CD4-positive, alpha-beta T cell (primary cell): ENCODE results near the gene SOWAHA. TPM values are rescaled to one million over a fixed set of nuclear protein-coding genes. Genes with fewer than 3 reads are reported as not detected.

Experiments used
- ATAC-seq: fragments of 200-7000 bp; cut with Tn5 transposase; one replicate; pipeline ENCODE4 v1.10.0; 2022; ENCODE audit warnings: mild to moderate bottlenecking; ENCODE audit not compliant: poor library complexity
- CTCF ChIA-PET: fragments of 350-600 bp; sonication (Branson Sonifier 250); formaldehyde crosslinking; loops from one replicate; lab custom pipeline; 2021; ENCODE audit warnings: antibody characterized with exemption, inconsistent platforms; lab: Charles Lee
- POLR2A ChIA-PET: fragments of 350-600 bp; sonication (Branson Sonifier 250); formaldehyde crosslinking; loops from one replicate; lab custom pipeline; 2021; ENCODE audit warnings: antibody characterized with exemption, inconsistent platforms; lab: Charles Lee
- DNase-seq, 14 experiments: peaks; one replicate each; pipeline ENCODE4 v3.0.0-alpha.2; 2013 to 2020; ENCODE audit warnings: mixed read lengths in 2 of 14
- H3K27ac ChIP-seq, 2 donors: one replicate each; pipeline versions ENCODE4 v1.5.1 to v1.7.0; 2013; ENCODE audit warnings: low read length in 2 of 2, low read depth in 1 of 2, mild to moderate bottlenecking in 1 of 2
- H3K27me3 ChIP-seq, 2 experiments: 1 replicate in 1 of 2; 2 replicates in 1 of 2; pipeline versions ENCODE4 v1.6.1 to v1.7.0; 2013; ENCODE audit warnings: low read length in 2 of 2, control low read depth in 1 of 2, mild to moderate bottlenecking in 1 of 2, moderate library complexity in 1 of 2; ENCODE audit not compliant: insufficient read depth in 2 of 2, control insufficient read depth in 1 of 2
- H3K36me3 ChIP-seq: one replicate; pipeline ENCODE4 v1.6.1; 2013; ENCODE audit warnings: low read length, control low read depth; ENCODE audit not compliant: insufficient read depth
- H3K4me1 ChIP-seq: one replicate; pipeline ENCODE4 v1.6.1; 2013; ENCODE audit warnings: low read length, control low read depth; ENCODE audit not compliant: insufficient read depth
- H3K4me3 ChIP-seq: one replicate; pipeline ENCODE4 v1.5.1; 2013; ENCODE audit warnings: mild to moderate bottlenecking, low read length, moderate library complexity
- H3K9me3 ChIP-seq, 2 experiments: 1 replicate in 1 of 2; 2 replicates in 1 of 2; pipeline versions ENCODE4 v1.6.1 to v1.7.0; 2013; ENCODE audit warnings: low read length in 2 of 2, mild to moderate bottlenecking in 2 of 2, control low read depth in 1 of 2, moderate library complexity in 1 of 2; ENCODE audit not compliant: control insufficient read depth in 1 of 2, insufficient read depth in 1 of 2
- H3K27ac Mint-ChIP-seq: one replicate; pipeline ENCODE4 v1.8.0; 2020; ENCODE audit warnings: mixed read lengths
- H3K27me3 Mint-ChIP-seq: one replicate; pipeline ENCODE4 v1.8.0; 2021; ENCODE audit warnings: mixed read lengths
- H3K36me3 Mint-ChIP-seq: one replicate; pipeline ENCODE4 v1.8.0; 2021; ENCODE audit warnings: low read depth, mixed read lengths
- H3K4me1 Mint-ChIP-seq: one replicate; pipeline ENCODE4 v1.8.0; 2021; ENCODE audit warnings: low read depth, mixed read lengths
- H3K4me3 Mint-ChIP-seq: one replicate; pipeline ENCODE4 v1.8.0; 2020; ENCODE audit warnings: mild to moderate bottlenecking, mixed read lengths
- H3K9me3 Mint-ChIP-seq: one replicate; pipeline ENCODE4 v1.8.0; 2020; ENCODE audit warnings: mixed read lengths
- intact Hi-C, 2 experiments: fragments of 100-400 bp; cut with DNase I in 1 of 2; cut with micrococcal nuclease in 1 of 2; formaldehyde crosslinking; loops; one replicate each; pipeline versions ENCODE4 v1.15.1 to v1.9.0; 2023 to 2025; cut with DNase I, micrococcal nuclease
- total RNA-seq, 174 experiments: library from RNA in 2 of 174; stranded (reverse) in 2 of 174; gene quantifications; one replicate each; pipeline ENCODE4 v1.2.3 and lab custom pipeline; 2021 to 2026
- TF ChIP-seq, protein P1 (sequence below): fragments of 200-600 bp; IDR thresholded peaks from one replicate; pipeline ENCODE4 v1.8.0; 2022; ENCODE audit warnings: antibody characterized with exemption, mild to moderate bottlenecking

SOWAHA gene
- total RNA-seq, 2 experiments from 2014 or later = not detected

DNA sequence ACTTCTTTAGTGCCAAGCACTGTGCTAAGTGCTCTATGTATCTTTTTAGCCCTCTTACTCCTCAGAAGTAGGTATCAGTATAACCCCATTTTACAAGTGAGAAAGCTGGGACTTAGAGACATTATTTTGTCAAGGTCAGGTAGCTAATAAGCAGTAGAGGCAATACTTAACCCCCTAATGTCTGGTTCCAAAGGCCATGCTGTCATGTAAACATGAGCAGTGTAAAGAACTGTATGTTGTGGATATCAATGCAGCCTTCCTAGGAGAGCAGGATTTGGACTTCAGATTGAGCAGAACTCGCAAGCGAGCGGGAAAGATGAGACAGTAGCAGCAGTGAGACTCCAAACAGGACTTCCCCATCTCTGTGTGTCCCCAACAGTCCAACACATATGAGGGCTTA is 21.0 kb downstream of the SOWAHA start:
- intact Hi-C loops = loop anchor here (1.0 to 5.0 kb wide), 2 partner anchors 27 to 48 kb away; no protein-coding TSS in a partner anchor
- H3K4me3 Mint-ChIP-seq = no peak overlapping the region
- H3K36me3 Mint-ChIP-seq = no peaks in the 10 kb centered on the region

DNA sequence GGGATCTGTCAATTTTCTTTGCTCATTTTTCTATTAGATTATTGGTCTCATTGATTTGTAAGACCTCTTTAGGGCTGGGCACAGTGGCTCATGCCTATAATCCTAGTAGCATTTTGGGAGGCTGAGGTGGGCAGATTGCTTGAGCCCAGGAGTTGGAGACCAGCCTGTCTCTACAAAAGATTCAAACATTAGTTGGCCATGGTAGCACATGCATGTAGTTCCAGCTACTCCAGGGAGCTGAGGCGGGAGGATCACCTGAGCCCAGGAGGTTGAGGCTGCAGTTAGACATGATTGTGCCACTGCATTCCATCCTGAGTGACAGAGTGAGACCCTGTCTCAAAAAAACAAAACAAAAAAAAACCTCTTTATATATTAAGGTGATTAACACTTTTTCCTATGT is 23.8 kb downstream of the SOWAHA start:
- Histone ChIP-seq H3K4me1 (no peaks in the 10 kb centered on the region), H3K36me3 (no peaks in the 10 kb centered on the region), H3K27ac (no peak overlapping the region), H3K27me3 (no peaks in the 10 kb centered on the region), H3K9me3 (no peaks in the 10 kb centered on the region), H3K4me3 (no peak overlapping the region)
- ChIA-PET POLR2A (no interaction called here), CTCF (no interaction called here)
- DNase-seq (no peak), ATAC-seq (no peak)
- TF ChIP-seq, protein P1, sequence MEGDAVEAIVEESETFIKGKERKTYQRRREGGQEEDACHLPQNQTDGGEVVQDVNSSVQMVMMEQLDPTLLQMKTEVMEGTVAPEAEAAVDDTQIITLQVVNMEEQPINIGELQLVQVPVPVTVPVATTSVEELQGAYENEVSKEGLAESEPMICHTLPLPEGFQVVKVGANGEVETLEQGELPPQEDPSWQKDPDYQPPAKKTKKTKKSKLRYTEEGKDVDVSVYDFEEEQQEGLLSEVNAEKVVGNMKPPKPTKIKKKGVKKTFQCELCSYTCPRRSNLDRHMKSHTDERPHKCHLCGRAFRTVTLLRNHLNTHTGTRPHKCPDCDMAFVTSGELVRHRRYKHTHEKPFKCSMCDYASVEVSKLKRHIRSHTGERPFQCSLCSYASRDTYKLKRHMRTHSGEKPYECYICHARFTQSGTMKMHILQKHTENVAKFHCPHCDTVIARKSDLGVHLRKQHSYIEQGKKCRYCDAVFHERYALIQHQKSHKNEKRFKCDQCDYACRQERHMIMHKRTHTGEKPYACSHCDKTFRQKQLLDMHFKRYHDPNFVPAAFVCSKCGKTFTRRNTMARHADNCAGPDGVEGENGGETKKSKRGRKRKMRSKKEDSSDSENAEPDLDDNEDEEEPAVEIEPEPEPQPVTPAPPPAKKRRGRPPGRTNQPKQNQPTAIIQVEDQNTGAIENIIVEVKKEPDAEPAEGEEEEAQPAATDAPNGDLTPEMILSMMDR = no peak
- H3K27me3 Mint-ChIP-seq = peaks cover 5% of the 10 kb centered on the region
- H3K9me3 Mint-ChIP-seq = no peaks in the 10 kb centered on the region
- no peaks in the 10 kb centered on the region for H3K4me1 Mint-ChIP-seq
- no peak overlapping the region for H3K4me3 Mint-ChIP-seq
- no peaks in the 10 kb centered on the region for H3K36me3 Mint-ChIP-seq
- H3K27ac Mint-ChIP-seq = no peak overlapping the region
- intact Hi-C loops = no loop called here

More for the DNA sequence above, 21.0 kb downstream of the SOWAHA start:
- TF ChIP-seq, protein P1 = no peak
- no peaks in the 10 kb centered on the region for H3K9me3 ChIP-seq
- peaks cover 16% of the 10 kb centered on the region for H3K4me1 Mint-ChIP-seq
- DNase-seq (no peak), ATAC-seq (no peak)
- no peak overlapping the region for H3K27ac Mint-ChIP-seq
- H3K27me3 ChIP-seq = peaks cover 12 to 19% of the 10 kb centered on the region in 2 experiments
- H3K4me3 ChIP-seq = no peak overlapping the region
- ChIA-PET POLR2A (no interaction called here), CTCF (no interaction called here)
- H3K4me1 ChIP-seq = peaks cover 12% of the 10 kb centered on the region
- no peaks in the 10 kb centered on the region for H3K9me3 Mint-ChIP-seq
- peaks cover 26% of the 10 kb centered on the region for H3K27me3 Mint-ChIP-seq
- no peak overlapping the region for H3K27ac ChIP-seq
- H3K36me3 ChIP-seq = no peaks in the 10 kb centered on the region

- Histone ChIP-seq H3K9me3 (no peaks in the 10 kb centered on the region), H3K4me3 (no peak overlapping the region), H3K4me1 (no peaks in the 10 kb centered on the region), H3K27ac (no peak overlapping the region), H3K36me3 (no peaks in the 10 kb centered on the region), H3K27me3 (no peaks in the 10 kb centered on the region)
- Mint-ChIP-seq H3K4me3 (no peak overlapping the region), H3K27ac (no peak overlapping the region), H3K36me3 (no peaks in the 10 kb centered on the region), H3K9me3 (no peaks in the 10 kb centered on the region), H3K4me1 (no peaks in the 10 kb centered on the region), H3K27me3 (peaks cover 2% of the 10 kb centered on the region)
- TF ChIP-seq, protein P1 = no peak
- CTCF ChIA-PET = no interaction called here
- ATAC-seq (no peak), DNase-seq (no peak)
- intact Hi-C loops = no loop called here
- POLR2A ChIA-PET = no interaction called here
Measured at GRCh38 chr5:132837868-132838267, 24.8 kb downstream of the SOWAHA start.
